ENCODE results near the gene HCLS1.

DNA sequence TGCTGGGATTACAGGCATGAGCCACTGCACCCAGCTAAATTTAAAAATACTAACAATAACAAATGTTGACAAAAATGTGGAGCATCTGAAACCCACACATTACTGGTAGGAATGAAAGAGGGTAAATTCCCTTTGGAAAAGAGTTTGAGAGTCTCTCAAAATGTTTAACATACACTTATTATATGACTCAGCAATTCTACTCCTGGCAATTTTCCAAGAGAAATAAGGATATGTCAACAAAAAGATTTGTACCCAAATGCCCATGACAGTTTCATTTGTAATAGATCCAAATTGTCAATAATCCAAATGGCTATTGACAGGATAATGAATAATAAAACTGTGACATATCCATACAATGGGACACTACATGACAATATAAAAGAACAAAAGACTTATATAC lies 9.0 kb downstream of the HCLS1 start:
- TF ChIP-seq POLR2A (IDR thresholded peaks at IDR 0.05; ENCODE audit: low read depth, low read length) (no peak), PAX5 (IDR thresholded peaks at IDR 0.05; ENCODE audit: insufficient read depth, low read length, severe bottlenecking) (no peak), TAF1 (IDR thresholded peaks at IDR 0.05; ENCODE audit: low read depth, low read length) (no peak), POLR2AphosphoS5 (IDR thresholded peaks at IDR 0.05; ENCODE audit: low read depth, low read length) (no peak), SPI1 (IDR thresholded peaks at IDR 0.05; ENCODE audit: low read depth, low read length) (no peak), POU2F2 (IDR thresholded peaks at IDR 0.05; ENCODE audit: low read depth, low read length) (no peak)

All from GM12891 (cell line).